Nephron (organoid): ENCODE data around the gene GNA15.

Experiments
- H3K27ac Mint-ChIP-seq, 3 experiments: 2 replicates each; pipeline ENCODE4 v1.8.0; 2020; ENCODE audit warnings: mixed read lengths in 3 of 3, mild to moderate bottlenecking in 2 of 3, moderate library complexity in 1 of 3
- H3K27me3 Mint-ChIP-seq: 2 replicates; pipeline ENCODE4 v1.8.0; 2021; ENCODE audit warnings: low read depth, mild to moderate bottlenecking, moderate library complexity, mixed read lengths
- H3K36me3 Mint-ChIP-seq: 2 replicates; pipeline ENCODE4 v1.8.0; 2020; ENCODE audit warnings: low read depth, mixed read lengths
- H3K4me1 Mint-ChIP-seq: 2 replicates; pipeline ENCODE4 v1.8.0; 2020; ENCODE audit warnings: mixed read lengths
- H3K4me3 Mint-ChIP-seq, 3 experiments: 2 replicates each; pipeline ENCODE4 v1.8.0; 2020; ENCODE audit warnings: mild to moderate bottlenecking in 3 of 3, mixed read lengths in 3 of 3, moderate library complexity in 2 of 3
- H3K9me3 Mint-ChIP-seq: 2 replicates; pipeline ENCODE4 v1.8.0; 2020; ENCODE audit warnings: mixed read lengths
- CTCF ChIP-seq, 3 experiments: fragments of 200-600 bp; sonication (generic); IDR thresholded peaks; one replicate each; pipeline ENCODE4 v1.5.0; 2021; ENCODE audit warnings: antibody characterized with exemption in 3 of 3; ENCODE audit not compliant: unreplicated experiment in 3 of 3

Gene GNA15

DNA sequence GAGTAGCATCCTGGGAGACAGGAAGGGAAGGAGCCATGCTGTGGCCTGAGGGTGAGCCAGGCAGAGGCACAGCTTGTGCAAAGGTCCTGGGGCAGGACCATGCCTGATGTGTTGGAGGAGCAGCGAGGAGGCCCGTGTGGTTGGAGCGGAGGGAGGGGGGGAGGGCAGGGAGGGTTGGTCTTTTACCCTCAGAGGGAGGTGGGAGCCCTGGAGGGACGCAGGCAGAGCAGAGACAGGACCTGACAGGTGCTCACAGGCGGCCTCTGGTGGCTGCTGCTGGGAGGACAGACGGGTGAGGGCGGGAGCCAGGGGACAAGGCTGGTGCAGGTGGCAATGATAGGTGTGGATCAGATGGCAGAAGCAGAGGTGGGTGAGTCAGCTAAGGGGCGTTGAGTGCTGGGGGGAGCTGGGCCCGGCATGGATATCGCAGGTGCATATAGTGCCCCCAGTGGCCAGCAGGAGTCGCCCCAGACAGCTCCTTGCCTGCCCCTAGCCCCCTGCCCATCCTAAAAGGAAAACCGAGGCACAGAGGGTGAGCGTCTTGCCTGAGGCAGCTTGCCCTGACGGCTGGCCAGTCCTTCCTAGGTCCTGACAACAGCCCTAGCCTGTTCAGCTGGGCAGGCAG is 9.8 kb upstream of the GNA15 start:
- no peak overlapping the region for H3K27ac Mint-ChIP-seq
- TF ChIP-seq CTCF (IDR thresholded peaks at IDR 0.05; ENCODE audit: unreplicated experiment in 3 of 3), result peak; percentile 57 to 67 (median 65)
- H3K4me3 Mint-ChIP-seq, result no peak overlapping the region
- H3K36me3 Mint-ChIP-seq, result no peaks in the 10 kb centered on the region
- H3K4me1 Mint-ChIP-seq, result no peaks in the 10 kb centered on the region
- H3K9me3 Mint-ChIP-seq, result peaks cover 2% of the 10 kb centered on the region
- H3K27me3 Mint-ChIP-seq, result no peaks in the 10 kb centered on the region

GRCh38 chr19:3129112-3129511 is 6.7 kb upstream of the GNA15 start:
- TF ChIP-seq CTCF (IDR thresholded peaks at IDR 0.05; ENCODE audit: unreplicated experiment in 3 of 3), result peak in 2 of 3 experiments; percentile 36 to 51
- Mint-ChIP-seq H3K4me1 (peaks cover 11% of the 10 kb centered on the region), H3K36me3 (no peaks in the 10 kb centered on the region), H3K27ac (no peak overlapping the region), H3K9me3 (peaks cover 2% of the 10 kb centered on the region), H3K27me3 (peaks cover 4% of the 10 kb centered on the region), H3K4me3 (no peak overlapping the region)

DNA sequence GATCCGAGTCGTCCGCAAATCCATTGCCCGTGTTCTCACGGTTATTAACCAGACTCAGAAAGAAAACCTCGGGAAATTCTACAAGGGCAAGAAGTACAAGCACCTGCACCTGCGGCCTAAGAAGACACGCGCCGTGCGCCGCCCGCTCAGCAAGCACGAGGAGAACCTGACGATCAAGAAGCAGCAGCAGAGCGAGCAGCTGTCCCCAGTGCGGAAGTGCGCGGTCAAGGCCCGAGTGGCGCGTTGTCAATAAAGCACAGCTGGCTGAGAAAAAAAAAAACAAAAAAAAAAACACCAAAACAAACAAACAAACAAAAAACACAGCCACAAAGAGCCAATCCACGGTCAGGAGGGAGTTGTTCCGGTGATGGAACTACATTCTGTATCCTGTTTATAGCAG is 4.7 kb upstream of the GNA15 start:
- Mint-ChIP-seq H3K27ac (no peak overlapping the region), H3K36me3 (no peaks in the 10 kb centered on the region), H3K4me1 (peaks cover 11% of the 10 kb centered on the region), H3K27me3 (peaks cover 4% of the 10 kb centered on the region), H3K9me3 (peaks cover 2% of the 10 kb centered on the region), H3K4me3 (no peak overlapping the region)
- no peak for TF ChIP-seq CTCF (IDR thresholded peaks at IDR 0.05; ENCODE audit: unreplicated experiment in 3 of 3)

DNA sequence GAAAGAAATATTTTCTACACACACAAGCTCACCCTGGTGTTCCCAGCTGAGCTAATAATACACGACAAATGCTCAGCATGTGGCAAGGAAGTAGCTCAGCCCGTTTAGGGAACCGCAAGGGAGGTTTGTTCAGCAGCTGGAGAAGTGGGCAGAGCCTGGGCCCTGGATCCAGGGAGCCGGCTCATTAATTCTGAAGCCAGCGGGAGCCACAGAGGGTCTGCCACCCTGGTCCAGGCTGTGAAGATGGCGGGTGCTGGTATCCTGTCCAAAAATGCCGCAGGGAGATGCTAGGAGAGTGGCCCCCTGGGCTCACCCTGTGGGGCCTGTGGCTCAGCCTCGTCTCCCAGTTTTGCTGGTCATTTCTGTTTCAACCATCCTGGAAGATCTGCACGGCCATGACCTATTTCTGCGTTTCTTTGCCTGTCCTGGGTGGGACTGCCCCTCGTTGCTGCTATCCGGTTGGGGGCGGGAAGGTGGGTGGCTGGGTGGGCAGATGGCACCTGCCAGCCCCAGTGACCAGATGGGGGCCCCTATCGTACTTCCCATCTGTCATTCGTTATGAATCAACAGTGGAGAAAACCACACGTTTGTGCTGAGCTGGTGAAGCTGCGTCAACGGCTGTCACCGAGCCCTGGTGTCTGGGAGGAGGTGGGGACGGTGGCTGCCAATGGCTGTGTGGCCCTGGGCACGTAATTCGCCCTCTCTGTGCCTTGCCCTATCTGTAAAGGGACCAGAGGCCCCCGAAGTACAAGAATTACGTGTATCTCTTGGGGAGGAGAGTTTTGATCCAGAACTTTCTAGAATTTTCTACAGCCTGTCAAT is 2.7 kb upstream of the GNA15 start:
- Mint-ChIP-seq H3K36me3 (no peaks in the 10 kb centered on the region), H3K4me3 (no peak overlapping the region), H3K27ac (peak overlapping the region in 2 of 3 experiments; percentile 23 to 53), H3K4me1 (peaks cover 18% of the 10 kb centered on the region), H3K9me3 (peaks cover 5% of the 10 kb centered on the region), H3K27me3 (peaks cover 4% of the 10 kb centered on the region)
- TF ChIP-seq CTCF (IDR thresholded peaks at IDR 0.05; ENCODE audit: unreplicated experiment in 3 of 3), result no peak

DNA sequence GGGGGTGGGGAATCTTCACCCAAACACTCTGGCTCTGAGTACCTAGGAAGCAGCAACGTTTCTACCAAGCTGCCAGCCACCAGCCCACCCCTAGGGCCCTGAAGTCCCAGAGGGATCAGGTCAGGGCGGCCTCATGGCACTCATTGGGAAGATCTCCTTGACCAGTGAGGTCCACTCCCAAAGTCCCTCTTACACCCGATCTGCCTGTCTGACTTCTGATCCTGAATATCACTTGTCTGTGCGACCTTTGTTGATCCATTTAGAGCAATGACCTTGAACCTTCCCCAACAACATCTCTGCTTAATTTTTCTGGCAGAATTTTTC is 2.1 kb upstream of the GNA15 start:
- no peak overlapping the region for H3K4me3 Mint-ChIP-seq
- no peak for TF ChIP-seq CTCF (IDR thresholded peaks at IDR 0.05; ENCODE audit: unreplicated experiment in 3 of 3)
- H3K27me3 Mint-ChIP-seq, result peaks cover 4% of the 10 kb centered on the region
- H3K4me1 Mint-ChIP-seq, result peaks cover 18% of the 10 kb centered on the region
- H3K9me3 Mint-ChIP-seq, result peaks cover 3% of the 10 kb centered on the region
- no peaks in the 10 kb centered on the region for H3K36me3 Mint-ChIP-seq
- H3K27ac Mint-ChIP-seq, result no peak overlapping the region

- no peaks in the 10 kb centered on the region for H3K36me3 Mint-ChIP-seq
- H3K27me3 Mint-ChIP-seq, result peaks cover 4% of the 10 kb centered on the region
- peak overlapping the region; percentile 82 to 88 (median 85) for H3K27ac Mint-ChIP-seq
- no peak overlapping the region for H3K4me3 Mint-ChIP-seq
- TF ChIP-seq CTCF (IDR thresholded peaks at IDR 0.05; ENCODE audit: unreplicated experiment in 3 of 3), result no peak
- H3K9me3 Mint-ChIP-seq, result peaks cover 9% of the 10 kb centered on the region
- H3K4me1 Mint-ChIP-seq, result peaks cover 18% of the 10 kb centered on the region
These were observed 837 bp downstream of the GNA15 start for GRCh38 chr19:3136684-3137055.
